GM12875 (cell line): Measurements from ENCODE around the gene GLO1.
"Not testable (repeated sequence)": the region's sequence is repeated elsewhere in the genome, so short reads cannot be mapped to it uniquely, and the experiment has no call there.

ENCODE experiments used
- H3K4me3 ChIP-seq: one replicate; pipeline ENCODE4 v1.5.1; 2011; ENCODE audit warnings: low read depth, low read length, control low read depth
- CTCF ChIP-seq: IDR thresholded peaks from 2 replicates; pipeline ENCODE4 v1.5.1; 2011; ENCODE audit warnings: low read depth, mild to moderate bottlenecking, control low read depth, inconsistent platforms, low read length, moderate library complexity, borderline replicate concordance; ENCODE audit not compliant: insufficient read depth

The GLO1 gene

GRCh38 chr6:38703949-38704590, 1.1 kb upstream of the GLO1 start:
- no peak overlapping the region for H3K4me3 ChIP-seq
- no peak for TF ChIP-seq CTCF

- no peak for TF ChIP-seq CTCF
- no peak overlapping the region for H3K4me3 ChIP-seq
Measured at GRCh38 chr6:38701551-38701950, 1.4 kb downstream of the GLO1 start.

GRCh38 chr6:38699702-38700101, 3.2 kb downstream of the GLO1 start:
- H3K4me3 ChIP-seq: not testable (repeated sequence)

DNA sequence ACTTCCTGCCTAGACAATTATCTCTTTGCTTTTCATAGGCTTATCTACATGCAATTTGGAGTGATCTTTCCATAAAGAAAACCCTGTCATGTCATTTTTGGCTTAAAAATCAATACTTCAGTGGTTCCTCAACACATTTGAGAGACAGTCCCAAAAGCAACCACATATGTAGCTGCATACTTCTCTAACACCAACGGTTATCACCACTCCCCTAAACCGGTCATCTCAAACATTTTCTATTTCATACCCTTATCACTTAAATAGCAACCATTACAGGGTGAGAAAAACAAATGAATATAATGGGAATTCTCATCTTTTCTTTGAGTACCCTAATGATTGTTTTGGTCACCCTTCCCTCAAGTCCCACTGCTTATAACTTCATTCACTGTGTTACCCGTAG, 5.1 kb downstream of the GLO1 start:
- no peak for TF ChIP-seq CTCF
- no peak overlapping the region for H3K4me3 ChIP-seq

- H3K4me3 ChIP-seq: no peak overlapping the region
- TF ChIP-seq CTCF: no peak
Measured at GRCh38 chr6:38696345-38696744, 6.6 kb downstream of the GLO1 start.

DNA sequence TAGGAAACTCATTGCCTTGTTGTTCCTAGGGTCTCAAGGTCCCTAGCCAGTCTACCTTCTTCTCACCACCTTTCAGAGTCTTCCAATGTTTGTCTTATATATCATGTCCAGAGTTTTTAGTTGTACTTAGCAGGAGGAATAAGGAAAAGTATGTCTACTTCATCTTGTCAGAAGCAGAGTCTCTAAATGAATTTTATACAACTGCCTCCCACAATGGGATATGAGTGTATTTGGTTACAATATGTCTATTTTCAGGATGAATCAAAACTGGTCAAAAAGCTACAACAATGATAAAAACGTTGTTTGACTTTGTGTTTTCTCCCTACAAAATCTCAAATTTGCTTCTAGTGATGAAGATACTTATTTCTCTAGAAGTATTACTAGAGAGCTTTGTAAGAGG, 7.0 kb downstream of the GLO1 start:
- no peak overlapping the region for H3K4me3 ChIP-seq
- TF ChIP-seq CTCF: no peak

- no peak overlapping the region for H3K4me3 ChIP-seq
- no peak for TF ChIP-seq CTCF
Measured at GRCh38 chr6:38695227-38695900, 7.6 kb downstream of the GLO1 start.
